ENCODE measurements around the gene ZNF672.
A peak's percentile ranks its signal among the peaks of the same experiment; 100 is the strongest.

Gene ZNF672

GRCh38 chr1:248808876-248809275 is 29.1 kb upstream of the ZNF672 start:
- no peak overlapping the region for H3K4me3 ChIP-seq (ENCODE audit: control insufficient read depth, low read depth, low read length)
- no peak for DNase-seq (ENCODE audit: low read depth)
- no peak for TF ChIP-seq CTCF (conservative IDR thresholded peaks at IDR 0.05; ENCODE audit: control insufficient read depth, insufficient read depth, low read depth, low read length)

DNA sequence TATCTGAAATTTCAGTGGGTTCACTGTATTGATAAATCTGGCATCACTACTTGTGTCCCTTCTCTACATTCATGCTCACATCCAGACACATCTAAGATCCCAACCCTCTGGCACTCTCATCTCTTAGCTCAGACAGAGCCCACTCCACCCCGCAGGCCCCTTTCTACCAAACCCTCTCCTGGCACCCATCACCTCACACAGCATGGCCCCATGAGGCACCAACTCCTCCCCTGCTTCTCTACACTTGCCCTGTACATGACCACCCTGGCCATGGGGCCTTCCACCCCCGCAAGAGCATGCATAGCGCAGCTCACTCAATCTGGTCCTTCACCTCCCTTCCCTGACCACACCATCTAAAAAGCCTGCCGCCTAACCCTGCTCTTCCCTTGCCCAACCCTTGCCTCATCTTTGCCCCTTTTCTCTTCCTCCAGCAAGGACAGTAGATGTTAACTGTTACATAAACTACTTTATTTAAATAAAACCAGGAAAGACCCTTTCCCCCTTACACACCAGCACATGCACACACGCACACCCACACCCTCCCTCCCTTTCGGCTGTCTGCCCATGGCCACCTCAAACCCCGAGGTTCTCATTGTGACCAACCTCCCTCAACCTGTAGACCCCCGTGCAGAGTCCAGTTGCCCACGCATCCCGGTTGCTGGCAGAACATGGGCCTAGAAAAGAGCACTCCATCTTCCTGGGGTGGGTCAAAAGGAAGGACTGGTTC is 27.9 kb upstream of the ZNF672 start:
- DNase-seq (ENCODE audit: low read depth): no peak
- TF ChIP-seq CTCF (conservative IDR thresholded peaks at IDR 0.05; ENCODE audit: control insufficient read depth, insufficient read depth, low read depth, low read length): no peak
- H3K4me3 ChIP-seq (ENCODE audit: control insufficient read depth, low read depth, low read length): no peak overlapping the region

DNA sequence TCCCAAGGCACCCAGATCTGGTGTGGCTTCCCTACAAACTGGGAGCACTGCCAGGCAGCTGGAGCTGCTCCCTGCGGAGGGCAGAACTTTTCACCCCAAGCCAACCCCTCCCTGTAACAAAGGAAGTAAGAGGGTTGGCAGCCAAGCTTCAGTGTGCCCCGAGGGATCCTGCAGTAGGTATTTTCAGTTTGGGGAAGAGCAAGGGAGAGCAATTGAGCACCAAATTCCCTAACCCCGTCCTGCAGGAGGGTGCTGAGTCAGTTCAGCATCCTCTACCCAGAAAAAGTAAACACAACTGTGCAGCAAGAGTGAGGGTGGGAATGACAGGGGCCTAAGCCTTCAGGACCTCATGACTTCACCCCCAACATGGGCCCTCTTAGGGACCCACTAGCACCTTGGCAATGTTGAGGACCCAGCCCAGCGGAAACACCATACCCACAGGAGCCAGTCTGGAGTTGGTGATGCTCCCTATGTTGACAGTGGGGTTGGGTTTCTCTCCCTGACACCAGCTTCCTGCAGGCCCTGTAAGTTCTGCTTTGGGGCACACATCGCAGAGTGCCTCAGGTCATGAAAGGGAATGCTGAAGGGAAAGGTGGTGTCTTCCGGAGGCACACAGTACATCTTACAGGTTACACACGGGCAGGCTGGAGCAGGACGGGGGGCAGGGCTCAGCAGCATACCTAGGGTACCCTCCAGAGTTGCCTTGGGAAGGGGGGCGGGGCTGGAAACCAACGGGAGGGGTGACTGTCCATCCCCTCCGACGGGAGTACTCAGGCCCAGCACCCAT is 27.1 kb upstream of the ZNF672 start:
- TF ChIP-seq CTCF (conservative IDR thresholded peaks at IDR 0.05; ENCODE audit: control insufficient read depth, insufficient read depth, low read depth, low read length): no peak
- peak; percentile 49 for DNase-seq (ENCODE audit: low read depth)
- H3K4me3 ChIP-seq (ENCODE audit: control insufficient read depth, low read depth, low read length): no peak overlapping the region

DNA sequence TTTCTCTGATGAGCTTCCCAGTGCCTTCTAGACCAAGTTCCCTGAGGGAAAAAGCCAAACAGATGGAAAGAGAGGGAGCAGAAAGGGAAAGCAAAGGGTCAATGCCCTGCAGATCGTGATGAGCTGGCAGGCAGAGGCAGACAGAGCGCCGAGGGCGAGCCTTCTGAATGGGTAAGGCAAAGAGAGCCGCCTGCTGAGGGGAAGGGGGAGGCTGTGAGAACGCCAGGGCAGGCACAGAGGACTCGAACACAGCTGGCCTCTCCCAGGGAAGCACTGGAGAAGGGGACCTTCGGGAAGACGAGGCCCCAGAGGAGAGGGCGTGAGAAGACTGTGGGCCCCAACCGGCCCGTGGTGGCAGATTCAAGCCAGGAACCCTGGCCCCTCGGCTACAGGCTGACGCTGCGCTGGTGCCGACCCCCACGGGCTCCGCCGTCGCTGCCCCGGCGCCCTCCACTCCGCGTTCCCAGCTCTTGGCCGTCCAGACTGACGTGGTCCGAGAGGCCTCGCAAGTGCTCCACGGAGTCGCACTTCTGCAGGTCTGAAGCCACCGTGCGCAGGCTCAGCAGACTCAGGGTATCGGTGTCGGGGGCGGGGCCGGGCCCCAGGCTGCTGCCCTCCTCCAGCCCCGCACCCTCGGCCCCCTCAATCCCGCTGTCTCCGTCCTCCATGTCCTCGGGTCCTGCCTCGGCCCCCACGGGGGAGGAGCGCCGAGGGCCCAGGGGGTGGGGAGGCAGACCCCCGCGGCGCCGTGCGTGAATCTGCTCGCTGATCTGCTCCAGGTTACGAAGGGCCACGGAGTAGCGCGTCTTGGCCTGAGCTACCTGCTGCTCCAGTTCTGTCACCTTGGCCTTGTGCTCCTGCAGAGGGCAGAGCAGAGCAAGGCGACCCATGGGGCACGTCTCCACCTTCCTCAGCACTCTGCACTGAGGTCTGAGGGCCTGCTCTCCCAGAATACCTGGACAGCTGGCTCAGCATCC is 26.2 kb upstream of the ZNF672 start:
- H3K4me3 ChIP-seq (ENCODE audit: control insufficient read depth, low read depth, low read length): no peak overlapping the region
- DNase-seq (ENCODE audit: low read depth): no peak
- no peak for TF ChIP-seq CTCF (conservative IDR thresholded peaks at IDR 0.05; ENCODE audit: control insufficient read depth, insufficient read depth, low read depth, low read length)

DNA sequence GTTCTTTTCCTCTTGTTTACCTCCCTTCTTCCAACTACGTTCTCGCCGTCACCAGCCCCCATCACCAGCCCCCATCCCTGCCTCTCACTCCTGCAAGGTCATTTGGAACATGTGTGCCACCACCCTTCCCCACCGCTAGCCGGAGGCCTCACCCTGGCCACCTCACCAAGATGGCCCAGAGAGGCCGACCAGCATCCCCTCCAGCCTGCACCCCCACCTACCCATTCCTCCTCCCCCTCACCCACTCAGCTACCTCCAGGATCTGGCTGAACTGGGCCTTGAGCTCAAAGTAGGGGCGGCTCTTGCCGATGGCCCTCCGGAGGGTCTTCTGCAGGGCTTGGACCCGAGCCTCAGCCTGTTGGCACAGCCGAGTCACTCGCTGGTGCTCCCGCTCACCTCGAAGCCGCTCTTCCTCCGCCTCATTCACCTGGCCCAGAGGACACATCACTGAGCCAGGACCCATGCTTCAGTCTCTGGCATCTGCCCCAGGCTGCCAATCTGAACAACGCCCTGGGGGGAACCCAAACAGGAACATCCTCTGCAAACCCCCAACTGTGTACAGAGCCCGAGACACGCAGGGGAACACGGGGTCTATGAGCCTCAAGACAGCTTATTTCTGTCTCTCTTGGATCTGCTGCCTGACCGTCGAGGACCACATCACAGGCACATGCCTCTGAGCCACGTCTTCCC is 25.1 kb upstream of the ZNF672 start:
- DNase-seq (ENCODE audit: low read depth): no peak
- no peak for TF ChIP-seq CTCF (conservative IDR thresholded peaks at IDR 0.05; ENCODE audit: control insufficient read depth, insufficient read depth, low read depth, low read length)
- no peak overlapping the region for H3K4me3 ChIP-seq (ENCODE audit: control insufficient read depth, low read depth, low read length)

DNA sequence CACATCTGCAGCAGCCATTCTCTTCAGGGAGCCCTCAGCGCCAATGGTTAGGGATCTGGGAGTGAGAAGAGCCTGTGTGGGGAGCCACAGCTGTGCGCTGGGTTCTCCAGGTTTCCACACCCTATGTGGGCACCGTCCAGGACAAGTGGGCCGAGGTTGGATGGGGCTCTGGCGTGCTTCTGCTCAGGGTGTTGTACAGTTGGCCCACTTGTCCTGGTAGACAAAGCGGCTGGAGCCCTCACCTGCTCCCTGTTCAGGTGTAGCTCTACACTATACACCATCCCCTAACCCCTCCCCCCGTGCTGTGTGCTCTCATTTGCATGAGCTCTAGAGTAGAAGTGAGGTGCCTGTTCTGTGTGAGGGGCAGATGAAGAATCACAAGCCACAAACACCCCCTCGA is 24.5 kb upstream of the ZNF672 start:
- no peak for DNase-seq (ENCODE audit: low read depth)
- H3K4me3 ChIP-seq (ENCODE audit: control insufficient read depth, low read depth, low read length): no peak overlapping the region
- no peak for TF ChIP-seq CTCF (conservative IDR thresholded peaks at IDR 0.05; ENCODE audit: control insufficient read depth, insufficient read depth, low read depth, low read length)
